NB4 (cell line): ENCODE results near the gene LIPG.

Source experiments
- CTCF ChIP-seq: IDR thresholded peaks from one replicate; pipeline ENCODE4 v1.5.1; 2012; ENCODE audit warnings: low read depth, low read length
- MYC ChIP-seq: IDR thresholded peaks from 2 replicates; pipeline ENCODE4 v1.6.1; 2011; ENCODE audit warnings: low read depth, low read length
- POLR2A ChIP-seq: IDR thresholded peaks from 2 replicates; pipeline ENCODE4 v1.6.1; 2011; ENCODE audit warnings: mild to moderate bottlenecking; ENCODE audit not compliant: insufficient read length; ENCODE audit errors: extremely low read depth
- TF ChIP-seq, protein P1 (sequence below): IDR thresholded peaks from 2 replicates; pipeline ENCODE4 v1.6.1; 2011; ENCODE audit warnings: low read depth, low read length

DNA sequence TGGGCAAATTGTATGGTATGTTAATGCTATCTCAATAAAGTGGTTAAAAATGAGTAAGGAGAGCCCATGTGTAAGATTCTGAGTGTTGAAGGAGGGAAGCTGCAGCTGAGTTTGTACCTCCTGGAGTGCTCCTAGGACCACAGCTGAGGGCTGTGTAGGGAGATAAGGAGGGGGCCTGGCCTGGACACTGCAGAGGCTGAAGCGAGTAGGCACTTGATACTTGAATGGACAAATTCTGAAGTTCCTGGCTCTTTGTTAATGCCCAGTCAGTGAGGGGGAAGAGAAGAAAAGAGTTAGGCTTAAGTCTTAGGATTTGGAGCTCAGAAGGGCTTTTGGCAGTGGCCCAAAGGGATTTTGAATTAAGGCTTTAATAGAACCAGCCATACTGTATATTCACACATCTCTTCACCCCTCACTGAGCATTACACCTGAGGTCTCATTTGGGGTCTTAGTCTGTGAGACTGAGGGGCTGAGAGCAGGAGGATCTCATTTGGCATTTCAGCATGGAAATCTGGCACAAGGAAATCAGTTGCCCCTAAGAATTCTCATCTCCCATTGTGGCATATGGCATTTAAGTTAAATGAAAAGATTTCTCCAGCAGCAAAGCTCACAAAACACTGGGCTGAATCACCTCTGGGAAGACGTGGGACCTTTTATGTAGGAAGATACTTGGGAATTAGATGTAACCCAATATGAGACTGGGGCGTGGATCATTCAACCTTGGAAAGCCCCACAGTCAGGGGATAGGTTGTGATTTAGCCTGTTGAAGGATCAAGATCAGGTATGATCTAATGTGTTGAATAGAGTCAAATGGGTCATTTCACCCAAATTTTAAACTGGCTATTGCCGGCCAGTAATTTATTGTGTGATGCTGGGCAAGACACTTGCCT is 46.8 kb downstream of the LIPG start:
- TF ChIP-seq CTCF: no peak
- TF ChIP-seq MYC: no peak
- TF ChIP-seq, protein P1, sequence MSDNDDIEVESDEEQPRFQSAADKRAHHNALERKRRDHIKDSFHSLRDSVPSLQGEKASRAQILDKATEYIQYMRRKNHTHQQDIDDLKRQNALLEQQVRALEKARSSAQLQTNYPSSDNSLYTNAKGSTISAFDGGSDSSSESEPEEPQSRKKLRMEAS: no peak
- no peak for TF ChIP-seq POLR2A
